Measurements from ENCODE around the gene RASIP1. TPM values are rescaled to one million over a fixed set of nuclear protein-coding genes. Genes with fewer than 3 reads are reported as not detected.
"Not testable (repeated sequence)": the region's sequence is repeated elsewhere in the genome, so short reads cannot be mapped to it uniquely, and the experiment has no call there.

RASIP1 gene
- total RNA-seq, 1 donor from 2014 or later, result 21.2 TPM

DNA sequence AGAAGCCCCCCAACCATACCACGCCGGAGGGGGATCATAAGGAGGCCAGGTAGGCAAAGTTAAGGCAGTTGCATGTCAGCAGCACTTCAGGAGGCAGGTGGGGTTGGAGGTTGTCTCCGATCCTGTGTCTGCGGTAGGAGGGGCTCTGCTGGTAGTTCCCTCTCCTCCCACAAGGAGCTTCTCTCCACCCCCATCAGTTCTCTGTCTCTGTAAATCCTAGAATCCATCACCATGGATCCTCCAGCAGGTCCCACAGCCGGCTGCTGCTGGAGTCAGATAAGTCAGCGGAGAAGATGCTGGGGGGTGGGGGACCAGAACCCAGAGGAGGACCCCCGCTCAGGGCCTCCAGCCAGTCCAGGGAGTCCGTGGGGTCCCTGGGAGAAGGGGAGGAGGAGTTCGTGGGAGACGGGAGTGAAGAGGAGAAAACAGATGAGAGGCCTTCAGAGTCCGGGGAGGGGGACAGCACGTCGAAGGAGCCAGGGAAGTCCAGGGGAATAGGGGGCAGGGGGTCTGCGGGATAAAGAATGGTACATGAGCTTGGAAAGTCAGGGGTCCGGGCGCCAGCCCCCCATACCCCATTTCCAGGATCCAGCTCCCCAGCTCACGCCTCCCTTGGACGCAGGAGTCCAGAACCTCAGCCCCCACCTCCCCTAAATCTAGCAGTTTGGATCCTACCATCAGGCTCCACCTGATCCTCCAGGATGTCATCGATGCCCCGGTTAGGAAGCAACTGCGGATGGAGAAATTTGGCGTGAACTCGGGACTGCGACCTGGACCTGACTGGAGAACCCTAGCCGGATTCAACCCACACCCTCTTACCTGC, 27.2 kb downstream of the RASIP1 start:
- no peak for DNase-seq (ENCODE audit: low spot score)

GRCh38 chr19:48711106-48711662, 29.2 kb downstream of the RASIP1 start:
- DNase-seq (ENCODE audit: low spot score), result no peak

DNA sequence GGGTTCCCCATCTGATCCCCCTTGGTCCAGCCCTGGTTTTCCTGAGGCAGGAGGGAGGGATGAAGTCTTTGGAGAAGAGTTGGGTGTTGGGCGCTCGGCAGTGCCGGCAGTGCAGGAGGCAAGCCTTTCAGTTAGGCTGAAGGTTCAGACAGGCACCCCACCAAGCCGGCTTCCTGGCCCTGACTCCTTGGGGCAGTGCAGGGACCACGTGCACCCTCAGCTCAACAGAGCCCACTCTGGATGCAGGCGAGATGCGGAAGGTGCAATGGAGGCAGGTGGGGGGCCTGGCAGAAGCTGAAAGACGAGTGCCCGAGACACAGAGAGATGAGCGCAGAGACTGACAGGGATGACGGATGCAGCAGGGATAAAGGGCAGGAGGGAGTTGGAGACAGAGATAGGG, 31.9 kb downstream of the RASIP1 start:
- DNase-seq (ENCODE audit: low spot score), result no peak

- DNase-seq (ENCODE audit: low spot score), result no peak
Measured at GRCh38 chr19:48705431-48705830, 35.0 kb downstream of the RASIP1 start.

- no peak for DNase-seq (ENCODE audit: low spot score)
Measured at GRCh38 chr19:48703316-48703715, 37.1 kb downstream of the RASIP1 start.

DNA sequence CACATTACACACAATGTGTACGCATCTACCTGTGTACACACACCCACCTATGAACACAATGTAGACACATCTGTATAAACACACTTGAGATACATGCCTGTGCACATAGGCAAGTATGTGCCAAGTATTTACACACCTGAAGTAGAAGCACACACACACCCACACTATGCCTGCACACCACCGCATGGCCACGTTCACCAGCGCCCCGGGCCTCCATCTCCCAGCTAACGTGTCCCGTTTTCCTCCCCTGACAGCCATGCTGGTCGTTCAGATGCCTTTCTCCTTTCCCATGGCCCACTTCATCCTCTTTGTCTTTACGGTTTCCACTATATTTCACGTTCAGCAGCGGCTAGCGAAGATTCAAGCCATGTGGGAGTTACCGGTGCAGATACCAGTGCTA, 37.7 kb downstream of the RASIP1 start:
- DNase-seq (ENCODE audit: low spot score), result no peak

- peak; percentile 84 for DNase-seq (ENCODE audit: low spot score)
Measured at GRCh38 chr19:48698046-48698445, 42.4 kb downstream of the RASIP1 start.

DNA sequence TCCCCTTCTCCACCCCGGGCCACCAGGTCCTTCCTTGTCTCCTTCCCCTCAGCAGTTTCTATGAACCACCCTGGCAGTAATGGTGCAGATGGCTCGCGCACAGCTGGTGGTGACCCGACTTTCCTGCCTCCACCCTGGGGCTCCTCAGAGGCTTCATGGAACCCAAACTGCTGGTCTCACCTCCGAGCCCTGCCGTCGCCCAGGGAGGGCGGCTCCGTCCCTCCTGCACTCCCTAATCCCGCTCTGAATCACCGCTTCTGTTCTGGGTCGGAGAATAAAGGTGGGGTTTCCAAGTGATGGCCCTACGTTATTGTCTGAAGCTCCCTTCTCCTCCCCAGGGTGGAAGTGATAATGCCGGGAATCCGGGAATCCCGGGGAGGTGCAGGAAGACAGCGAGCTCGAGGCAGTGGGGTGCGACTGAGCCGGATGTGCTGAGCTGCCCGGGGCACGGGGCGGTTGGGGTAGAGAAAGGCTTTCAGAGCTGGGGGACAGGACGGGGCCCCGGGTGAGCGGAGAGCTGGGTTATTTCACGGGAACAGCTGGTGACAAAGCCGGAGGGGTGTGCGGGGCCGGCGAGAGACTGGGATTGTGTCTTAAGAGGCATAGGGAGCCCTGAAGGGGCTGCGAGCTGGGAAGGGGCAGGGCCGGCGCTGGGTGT, 43.9 kb downstream of the RASIP1 start:
- DNase-seq (ENCODE audit: low spot score), result no peak

- DNase-seq (ENCODE audit: low spot score), result peak; percentile 74
Measured at GRCh38 chr19:48695743-48696352, 44.6 kb downstream of the RASIP1 start, which contains the start of gene FUT2. Gene FUT2 (plus strand): TSS chr19:48695971. CDS start chr19:48702957, 6,986 bp downstream.

- DNase-seq (ENCODE audit: low spot score), result not testable (repeated sequence)
Measured at GRCh38 chr19:48693629-48694028, 46.8 kb downstream of the RASIP1 start.

- DNase-seq (ENCODE audit: low spot score), result no peak
Measured at GRCh38 chr19:48689449-48689848, 51.0 kb downstream of the RASIP1 start.

GRCh38 chr19:48687776-48688175, 52.6 kb downstream of the RASIP1 start:
- no peak for DNase-seq (ENCODE audit: low spot score)

DNA sequence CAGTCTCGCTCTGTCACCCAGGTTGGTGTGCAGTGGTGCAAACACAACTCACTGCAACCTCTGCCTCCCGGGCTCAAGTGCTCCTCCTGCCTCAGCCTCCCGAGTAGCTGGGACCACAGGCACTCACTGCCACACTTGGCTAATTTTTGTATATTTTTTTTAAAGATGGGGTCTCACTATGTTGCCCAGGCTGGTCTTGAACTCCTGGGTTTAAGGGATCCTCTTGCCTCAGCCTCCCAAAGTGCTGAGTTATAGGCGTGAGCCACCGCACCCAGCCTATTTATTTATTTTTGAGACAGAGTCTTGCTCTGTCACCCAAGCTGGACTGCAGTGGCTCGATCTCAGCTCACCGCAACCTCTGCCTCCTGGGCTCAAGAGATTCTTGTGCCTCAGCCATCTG, 53.8 kb downstream of the RASIP1 start:
- not testable (repeated sequence) for DNase-seq (ENCODE audit: low spot score)

- no peak for DNase-seq (ENCODE audit: low spot score)
Measured at GRCh38 chr19:48686088-48686487, 54.3 kb downstream of the RASIP1 start.

DNA sequence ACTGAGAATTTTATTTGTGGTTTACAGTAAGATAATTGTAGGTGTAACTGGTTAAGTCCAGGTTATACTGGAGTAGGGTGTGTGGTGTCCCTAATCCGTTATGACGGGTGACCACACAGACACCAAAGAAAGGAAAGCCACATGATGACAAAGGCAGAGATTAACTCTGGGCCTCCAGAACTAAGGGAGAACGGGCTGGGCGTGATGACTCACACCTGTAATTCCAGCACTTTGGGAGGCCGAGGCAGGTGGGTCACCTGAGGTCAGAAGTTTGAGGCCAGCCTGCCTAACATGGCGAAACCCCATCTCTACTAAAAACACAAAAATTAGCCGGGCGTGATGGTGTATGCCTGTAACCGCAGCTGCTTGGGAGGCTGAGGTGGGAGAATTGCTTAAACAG, 54.8 kb downstream of the RASIP1 start:
- no peak for DNase-seq (ENCODE audit: low spot score)

DNA sequence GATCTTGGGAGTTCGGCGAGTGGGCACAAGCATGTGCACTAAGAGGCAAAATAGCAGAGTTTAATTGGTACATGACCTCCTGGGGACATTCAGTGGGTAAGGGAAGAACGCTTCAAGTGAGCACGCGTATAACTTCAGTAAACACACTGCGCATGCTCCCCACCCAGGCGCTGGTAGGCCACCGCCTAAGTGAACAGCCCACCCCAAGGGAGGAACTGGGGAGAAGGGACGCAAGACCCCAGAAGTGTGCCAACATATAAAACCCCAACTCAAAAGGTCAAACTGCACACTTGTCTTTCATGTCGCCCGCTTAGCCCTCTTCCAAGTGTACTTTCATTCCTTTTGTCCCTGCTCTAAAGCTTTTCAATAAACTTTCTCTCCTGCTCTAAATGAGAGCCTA, 57.1 kb downstream of the RASIP1 start:
- DNase-seq (ENCODE audit: low spot score), result no peak

DNA sequence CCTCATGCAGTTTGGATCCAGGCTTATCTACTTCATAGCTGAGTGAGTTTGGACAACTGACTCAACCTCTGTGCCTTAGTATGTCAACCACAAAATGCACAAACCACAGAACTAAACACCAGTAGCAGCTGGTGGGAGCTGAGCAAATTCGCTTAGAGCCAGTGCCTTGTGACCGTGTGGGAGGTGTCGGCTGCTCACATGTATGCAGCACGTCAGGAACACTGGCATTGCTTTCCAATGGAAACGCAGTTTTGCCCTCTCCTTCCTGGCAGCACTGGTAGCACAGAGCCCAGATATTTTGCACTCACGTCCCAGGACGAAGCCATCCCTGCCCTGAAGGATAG, 59.3 kb downstream of the RASIP1 start:
- no peak for DNase-seq (ENCODE audit: low spot score)

DNA sequence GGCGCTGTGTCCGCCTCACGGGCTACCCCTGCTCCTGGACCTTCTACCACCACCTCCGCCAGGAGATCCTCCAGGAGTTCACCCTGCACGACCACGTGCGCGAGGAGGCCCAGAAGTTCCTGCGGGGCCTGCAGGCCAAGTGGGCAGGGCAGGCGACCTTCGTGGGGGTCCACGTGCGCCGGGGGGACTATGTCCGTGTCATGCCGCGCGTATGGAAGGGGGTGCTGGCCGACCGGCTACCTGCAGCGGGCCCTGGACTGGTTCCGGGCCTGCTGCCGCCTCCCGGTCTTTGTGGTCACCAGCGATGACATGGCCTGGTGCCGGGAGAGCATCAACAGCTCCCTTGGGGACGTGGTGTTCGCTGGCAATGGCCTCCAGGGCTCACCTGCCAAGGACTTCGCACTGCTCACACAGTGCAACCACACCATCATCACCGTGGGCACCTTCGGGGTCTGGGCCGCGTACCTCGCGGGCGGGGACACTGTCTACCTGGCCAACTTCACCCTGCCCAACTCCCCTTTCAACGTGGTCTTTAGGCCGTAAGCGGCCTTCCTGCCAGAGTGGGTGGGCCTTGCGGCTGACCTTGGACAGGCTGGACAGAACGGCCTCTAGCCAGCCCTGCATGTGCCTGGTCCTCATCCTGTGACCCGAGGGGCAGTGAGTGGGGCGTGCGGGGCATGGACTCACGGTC, 59.8 kb downstream of the RASIP1 start:
- DNase-seq (ENCODE audit: low spot score), result no peak

GRCh38 chr19:48680006-48680405, 60.4 kb downstream of the RASIP1 start:
- DNase-seq (ENCODE audit: low spot score), result not testable (repeated sequence)

DNA sequence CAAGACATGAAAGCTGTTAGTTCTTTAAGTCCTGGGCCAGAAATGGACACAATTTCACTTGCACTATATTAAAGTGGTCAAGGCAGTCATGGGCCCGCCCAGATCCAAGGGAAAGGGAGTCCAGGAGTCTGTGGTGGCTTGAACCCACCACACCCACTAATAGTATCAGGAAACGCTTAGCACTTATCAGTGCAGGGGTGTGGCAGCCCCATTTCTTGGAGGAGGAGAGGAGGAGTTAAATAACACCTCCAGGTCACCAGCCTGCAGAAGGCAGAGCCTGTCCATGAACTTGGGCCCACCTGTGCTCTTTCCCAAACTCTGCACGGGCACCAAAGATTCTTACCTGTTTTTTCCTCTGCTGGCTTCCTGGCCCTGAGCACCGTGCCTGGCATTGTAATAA, 62.2 kb downstream of the RASIP1 start:
- DNase-seq (ENCODE audit: low spot score), result no peak

- no peak for DNase-seq (ENCODE audit: low spot score)
Measured at GRCh38 chr19:48676887-48677286, 63.5 kb downstream of the RASIP1 start.

DNA sequence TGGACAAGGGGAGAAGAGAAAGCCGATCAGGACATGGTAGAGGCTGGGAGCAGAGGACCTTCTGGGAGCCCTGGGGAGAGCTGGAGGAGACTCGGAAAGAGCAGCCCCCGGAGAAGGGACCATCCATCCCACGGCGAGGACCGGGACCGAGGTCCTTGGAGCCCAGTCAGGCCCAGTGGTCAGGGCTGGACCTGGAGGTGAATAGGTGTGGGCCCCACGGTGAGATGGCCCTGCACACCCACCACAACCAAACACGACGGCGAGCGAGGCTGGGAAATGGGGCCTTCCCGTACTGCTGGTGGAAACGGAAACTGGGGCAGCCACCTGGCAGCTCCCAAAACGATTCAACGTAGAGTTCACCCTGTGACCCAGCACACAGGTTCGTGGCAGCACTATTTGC, 63.9 kb downstream of the RASIP1 start:
- DNase-seq (ENCODE audit: low spot score), result no peak
